Thyroid gland (tissue), 4 donors: ENCODE measurements around the gene RPL4.

Experiments
- CTCF ChIP-seq, 6 experiments: fragments of 200-600 bp in 3 of 6; fragments of 450-650 bp in 3 of 6; sonication (generic) in 3 of 6; IDR thresholded peaks; one replicate each; pipeline ENCODE4 v1.5.1; 2016 to 2019; ENCODE audit warnings: antibody characterized with exemption in 6 of 6, mild to moderate bottlenecking in 2 of 6, inconsistent platforms in 1 of 6, moderate library complexity in 1 of 6
- POLR2A ChIP-seq, 2 donors: fragments of 450-650 bp; IDR thresholded peaks; one replicate each; pipeline ENCODE4 v1.6.1; 2017; ENCODE audit warnings: antibody characterized with exemption in 2 of 2, mild to moderate bottlenecking in 2 of 2, moderate library complexity in 1 of 2

DNA sequence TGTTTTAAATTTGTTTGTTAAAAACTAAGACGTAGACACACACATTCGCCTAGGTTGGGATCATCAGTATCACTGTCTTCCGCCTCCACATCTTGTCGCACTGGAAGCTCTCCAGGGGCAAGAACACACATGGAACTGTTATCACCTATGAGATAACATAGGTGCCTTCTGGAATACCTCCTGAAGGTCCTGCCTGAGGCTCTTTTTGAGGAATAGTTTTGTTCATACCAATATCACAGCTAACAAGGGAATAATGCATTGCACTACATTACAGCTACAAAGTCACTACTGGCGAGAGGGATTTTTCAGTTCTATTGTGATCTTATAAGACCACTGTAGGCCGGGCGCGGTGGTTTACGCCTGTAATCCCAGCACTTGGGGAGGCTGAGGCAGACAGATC lies 30.4 kb upstream of the RPL4 start:
- TF ChIP-seq CTCF (IDR thresholded peaks at IDR 0.05) (no peak), POLR2A (IDR thresholded peaks at IDR 0.05) (no peak)
